Activated CD4-positive, CD25-positive, alpha-beta regulatory T cell treated with anti-CD3 and anti-CD28 coated beads, Interleukin-2, amount 50 U/mL, for 72 hours (primary cell): ENCODE measurements around the gene NUTM2F.
"Not testable (repeated sequence)": the region's sequence is repeated elsewhere in the genome, so short reads cannot be mapped to it uniquely, and the experiment has no call there.

Source experiments
- DNase-seq: peaks from one replicate; pipeline ENCODE4 v3.0.0; 2021

Gene NUTM2F, protein sequence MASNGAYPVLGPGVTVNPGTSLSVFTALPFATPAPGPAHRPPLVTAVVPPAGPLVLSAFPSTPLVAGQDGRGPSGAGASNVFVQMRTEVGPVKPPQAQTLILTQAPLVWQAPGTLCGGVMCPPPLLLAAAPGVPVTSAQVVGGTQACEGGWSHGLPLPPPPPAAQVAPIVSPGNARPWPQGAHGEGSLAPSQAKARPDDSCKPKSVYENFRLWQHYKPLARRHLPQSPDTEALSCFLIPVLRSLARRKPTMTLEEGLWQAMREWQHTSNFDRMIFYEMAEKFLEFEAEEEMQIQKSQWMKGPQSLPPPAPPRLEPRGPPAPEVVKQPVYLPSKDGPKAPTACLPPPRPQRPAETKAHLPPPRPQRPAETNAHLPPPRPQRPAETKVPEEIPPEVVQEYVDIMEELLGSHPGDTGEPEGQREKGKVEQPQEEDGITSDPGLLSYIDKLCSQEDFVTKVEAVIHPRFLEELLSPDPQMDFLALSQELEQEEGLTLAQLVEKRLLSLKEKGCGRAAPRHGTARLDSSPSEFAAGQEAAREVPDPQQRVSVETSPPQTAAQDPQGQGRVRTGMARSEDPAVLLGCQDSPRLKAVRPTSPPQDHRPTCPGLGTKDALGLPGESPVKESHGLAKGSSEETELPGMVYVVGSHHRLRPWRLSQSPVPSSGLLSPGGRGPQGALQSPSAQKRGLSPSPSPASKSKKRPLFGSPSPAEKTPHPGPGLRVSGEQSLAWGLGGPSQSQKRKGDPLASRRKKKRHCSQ

DNA sequence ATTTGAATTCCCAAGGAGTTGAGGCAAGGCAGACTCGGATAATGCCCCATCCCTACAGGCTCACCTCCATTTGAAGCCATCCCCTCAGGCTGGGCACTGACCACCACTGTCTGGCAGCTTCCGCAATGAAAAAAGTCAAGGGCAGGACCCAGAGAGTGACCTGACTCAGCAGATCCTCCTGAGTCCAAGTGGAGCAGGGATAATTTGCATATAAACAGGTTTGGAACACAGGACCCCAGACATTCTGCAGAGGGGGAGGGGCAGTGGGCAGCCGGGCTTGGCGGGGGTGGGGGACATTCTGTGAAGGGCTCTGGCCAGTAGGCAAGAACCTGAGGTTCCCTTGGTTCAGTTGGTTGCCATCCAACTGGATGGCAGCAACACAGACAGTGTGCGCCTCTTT lies at the start of gene NUTM2F:
NUTM2F (minus strand) TSS at position 101 of the 400 bp plus-strand sequence; CDS start at position 80, 21 bp downstream.
- DNase-seq = not testable (repeated sequence)

- DNase-seq = not testable (repeated sequence)
These were observed 46.8 kb upstream of the NUTM2F start for GRCh38 chr9:94375197-94375596.

GRCh38 chr9:94374176-94375056 lies 46.0 kb upstream of the NUTM2F start:
- DNase-seq = peak; percentile 89

GRCh38 chr9:94373779-94374175 lies 45.3 kb upstream of the NUTM2F start:
- not testable (repeated sequence) for DNase-seq

- DNase-seq = not testable (repeated sequence)
These were observed 41.8 kb upstream of the NUTM2F start for GRCh38 chr9:94370266-94370665.

GRCh38 chr9:94364093-94364614 lies 35.7 kb upstream of the NUTM2F start:
- not testable (repeated sequence) for DNase-seq

- DNase-seq = not testable (repeated sequence)
These were observed 28.7 kb upstream of the NUTM2F start for GRCh38 chr9:94357158-94357557.

DNA sequence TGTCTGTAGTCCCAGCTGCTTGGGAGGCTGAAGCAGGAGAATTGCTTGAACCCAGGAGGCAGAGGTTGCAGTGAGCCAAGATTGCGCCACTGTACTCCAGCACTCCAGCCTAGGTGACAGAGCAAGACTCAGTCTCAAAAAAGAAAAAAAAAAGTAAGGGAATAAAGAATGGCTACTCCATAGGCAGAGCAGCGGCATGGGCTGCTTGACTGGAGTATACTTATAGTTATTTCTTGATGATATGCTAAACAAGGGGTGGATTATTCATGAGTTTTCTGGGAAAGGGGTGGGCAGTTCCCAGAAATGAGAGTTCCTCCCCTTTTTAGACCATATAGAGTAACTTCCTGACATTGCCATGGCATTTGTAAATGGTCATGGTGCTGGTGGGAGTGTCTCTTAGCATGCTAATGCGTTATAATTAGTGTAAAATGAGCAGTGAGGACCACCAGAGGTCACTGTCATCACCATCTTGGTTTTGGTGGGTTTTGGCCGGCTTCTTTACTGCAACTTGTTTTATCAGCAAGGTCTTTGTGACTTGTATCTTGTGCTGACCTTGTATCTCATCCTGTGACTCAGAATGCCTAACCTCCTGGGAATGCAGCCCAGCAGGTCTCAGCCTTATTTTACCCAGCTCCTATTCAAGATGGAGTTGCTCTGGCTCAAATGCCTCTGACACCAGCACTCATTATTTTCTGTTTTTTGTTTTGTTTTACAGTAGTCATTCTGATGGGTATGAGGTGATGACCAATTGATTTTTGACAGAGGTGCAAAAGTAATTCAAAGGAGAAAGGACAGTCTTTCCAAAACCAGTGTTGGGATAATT lies 23.7 kb upstream of the NUTM2F start:
- not testable (repeated sequence) for DNase-seq

DNA sequence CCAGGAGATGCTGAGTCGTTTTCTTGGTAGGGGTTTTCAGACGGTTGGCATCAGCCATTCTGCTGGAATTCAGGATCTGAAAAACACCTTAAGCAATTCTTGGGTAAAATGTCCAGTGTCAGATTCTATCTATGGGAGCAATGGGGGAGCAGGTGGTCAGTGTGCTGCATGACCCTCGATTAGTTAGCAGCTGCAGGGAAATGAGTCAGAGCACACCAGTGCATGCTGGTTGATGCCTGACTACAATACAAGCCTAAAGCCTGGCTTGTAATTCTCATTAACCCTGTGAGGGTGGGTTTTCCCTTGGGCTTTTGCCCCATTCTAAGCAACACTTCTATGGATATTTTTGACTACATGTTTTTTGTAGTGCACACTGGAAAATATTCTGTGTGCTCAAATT lies 20.3 kb upstream of the NUTM2F start:
- not testable (repeated sequence) for DNase-seq

- DNase-seq = not testable (repeated sequence)
These were observed 19.0 kb upstream of the NUTM2F start for GRCh38 chr9:94347451-94347850.

DNA sequence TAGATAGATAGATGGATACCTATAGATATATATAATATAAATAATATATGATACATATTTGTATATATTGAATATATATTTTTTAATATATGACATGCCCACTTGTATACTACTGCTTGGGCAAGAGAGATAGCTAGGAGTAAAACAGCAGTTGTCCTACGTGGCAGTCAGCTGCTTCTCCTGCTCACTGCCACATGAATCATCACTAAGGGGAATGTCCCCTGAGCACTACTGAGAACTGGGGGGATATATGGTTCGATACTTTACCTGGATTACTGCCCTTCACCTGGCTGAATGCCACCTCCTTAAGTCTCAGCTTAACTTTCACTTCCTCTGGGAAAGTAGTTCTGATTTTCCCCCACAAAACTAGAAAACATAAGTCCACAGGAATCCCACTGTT lies 13.3 kb upstream of the NUTM2F start:
- DNase-seq = not testable (repeated sequence)

DNA sequence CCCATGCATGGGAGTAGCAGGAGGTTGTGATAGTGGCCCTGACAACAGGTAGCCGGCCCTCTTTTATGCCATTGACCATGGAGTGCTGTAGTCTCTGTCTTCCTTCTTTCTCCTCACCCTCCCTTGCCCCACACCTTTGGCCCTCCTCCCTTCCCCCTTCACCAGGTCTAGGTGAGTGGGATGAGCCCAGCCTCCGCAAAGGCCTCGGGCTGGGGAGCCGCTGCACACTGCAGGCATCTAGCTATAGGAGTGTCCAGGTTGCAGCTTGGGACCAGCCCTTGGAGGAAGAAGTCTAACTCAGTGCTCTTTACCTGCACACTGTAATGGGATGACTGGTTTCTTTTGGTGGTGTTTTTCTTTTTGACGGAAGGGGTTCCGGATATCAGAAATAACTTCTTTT lies 12.3 kb upstream of the NUTM2F start:
- not testable (repeated sequence) for DNase-seq

DNA sequence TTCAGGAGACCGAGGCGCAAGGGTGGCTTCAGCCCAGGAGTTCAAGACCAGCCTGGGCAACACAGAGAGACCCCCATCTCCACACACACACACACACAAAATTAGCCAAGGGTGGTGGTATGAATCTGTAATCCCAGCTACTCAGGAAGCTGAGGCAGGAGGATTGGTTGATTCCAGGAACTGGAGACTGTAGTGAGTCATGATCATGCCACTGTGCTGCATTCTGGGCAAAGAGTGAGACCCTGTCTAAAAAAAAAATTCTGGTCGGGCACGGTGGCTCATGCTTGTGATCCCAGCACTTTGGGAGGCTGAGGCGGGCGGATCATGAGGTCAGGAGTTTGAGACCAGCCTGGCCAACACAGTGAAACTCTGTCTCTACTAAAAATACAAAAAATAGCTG lies 11.2 kb upstream of the NUTM2F start:
- DNase-seq = not testable (repeated sequence)

- DNase-seq = not testable (repeated sequence)
These were observed 10.3 kb upstream of the NUTM2F start for GRCh38 chr9:94338723-94339122.

- not testable (repeated sequence) for DNase-seq
These were observed 8.0 kb upstream of the NUTM2F start for GRCh38 chr9:94336445-94336844.

DNA sequence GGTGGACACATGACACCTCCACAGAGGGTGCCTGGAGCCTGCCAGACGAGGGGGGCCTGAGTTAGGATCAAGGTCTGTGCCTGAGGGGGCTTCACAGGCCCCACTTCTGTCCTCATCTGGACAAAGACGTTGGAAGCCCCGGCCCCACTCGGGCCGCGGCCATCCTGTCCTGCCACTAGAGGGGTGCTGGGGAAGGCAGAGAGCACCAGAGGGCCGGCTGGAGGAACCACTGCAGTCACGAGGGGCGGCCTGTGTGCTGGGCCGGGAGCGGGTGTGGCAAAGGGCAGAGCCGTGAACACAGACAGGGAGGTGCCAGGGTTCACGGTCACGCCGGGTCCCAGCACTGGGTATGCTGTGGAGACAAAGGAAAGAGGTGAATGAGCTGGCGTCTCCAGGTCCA lies 2.9 kb downstream of the NUTM2F start:
- not testable (repeated sequence) for DNase-seq

- DNase-seq = not testable (repeated sequence)
These were observed 5.2 kb downstream of the NUTM2F start for GRCh38 chr9:94323153-94323798.

GRCh38 chr9:94322342-94322940 lies 6.0 kb downstream of the NUTM2F start:
- DNase-seq = not testable (repeated sequence)

GRCh38 chr9:94317949-94318657 lies 10.3 kb downstream of the NUTM2F start:
- not testable (repeated sequence) for DNase-seq

DNA sequence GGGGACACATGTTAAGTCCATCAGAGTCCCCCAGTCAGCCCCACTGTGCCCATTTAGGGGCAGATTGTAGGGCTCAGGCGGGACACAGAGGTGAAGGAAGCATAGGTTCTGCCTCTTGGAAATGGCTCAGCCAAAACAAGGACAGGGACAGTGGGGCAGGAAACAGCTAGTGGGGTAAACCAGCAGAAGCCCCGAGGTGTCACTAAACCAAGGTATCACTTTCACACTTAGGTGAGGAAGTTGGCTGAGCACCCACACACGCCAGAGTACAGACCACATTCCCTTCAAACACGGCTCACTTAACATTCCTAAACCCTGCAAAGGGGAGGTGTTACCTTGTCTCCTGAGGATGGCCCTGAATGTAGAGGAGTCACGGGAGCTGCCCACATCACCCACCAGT lies 12.2 kb downstream of the NUTM2F start:
- DNase-seq = not testable (repeated sequence)
